Mucosa of descending colon (tissue), 3 donors: Measurements from ENCODE around the gene CHST8. TPM values are rescaled to one million over a fixed set of nuclear protein-coding genes. Genes with fewer than 3 reads are reported as not detected.

Experiments used
- ATAC-seq: fragments of 200-7000 bp; cut with Tn5 transposase; one replicate; pipeline ENCODE4 v1.9.1; 2020; ENCODE audit warnings: mild to moderate bottlenecking, moderate library complexity
- DNase-seq, 3 donors: peaks; one replicate each; pipeline ENCODE4 v3.0.0-alpha.2; 2020
- H3K36me3 ChIP-seq: fragments of 200-600 bp; one replicate; pipeline ENCODE4 v1.8.0; 2021; ENCODE audit warnings: low read depth, mild to moderate bottlenecking
- H3K4me1 ChIP-seq: fragments of 200-600 bp; one replicate; pipeline ENCODE4 v1.8.0; 2021; ENCODE audit warnings: low read depth, mild to moderate bottlenecking
- H3K4me3 ChIP-seq: fragments of 200-600 bp; one replicate; pipeline ENCODE4 v1.8.0; 2021; ENCODE audit warnings: mild to moderate bottlenecking
- H3K9me3 ChIP-seq: fragments of 200-600 bp; one replicate; pipeline ENCODE4 v1.8.0; 2021; ENCODE audit warnings: mild to moderate bottlenecking
- intact Hi-C, 2 donors: fragments of 100-400 bp; cut with DNase I in 1 of 2; cut with micrococcal nuclease in 1 of 2; formaldehyde crosslinking; loops; one replicate each; pipeline versions ENCODE4 v1.11.0 to v1.11.1; 2022; cut with DNase I, micrococcal nuclease
- total RNA-seq, 3 donors: library from RNA; stranded (reverse); fragmentation: NEBNext Ultra II Directional in 2 of 3; extraction: Animal tissue kit (Norgen Biotek cat#: 25700) in 2 of 3; gene quantifications; one replicate each; pipeline versions ENCODE4 v1.2.1 to v1.2.4, GENCODE V29; 2021 to 2023
- TF ChIP-seq, protein P1 (sequence below): fragments of 200-600 bp; IDR thresholded peaks from one replicate; pipeline ENCODE4 v1.8.0; 2022; ENCODE audit warnings: antibody characterized with exemption, mild to moderate bottlenecking
- donor health status: DM: no; HTN: no; CAD: no; lungs with moderate emphysema.
- donor health status: DM: no; HTN: no; CAD: no.
- donor health status: DM: no; HTN: yes; CAD: no.

Gene CHST8
- total RNA-seq, 3 donors from 2014 or later = 0.31 TPM; not detected in 2

GRCh38 chr19:33794683-33795369, 173.1 kb downstream of the CHST8 start:
- Histone ChIP-seq H3K9me3 (no peaks in the 10 kb centered on the region), H3K4me1 (peaks cover 11% of the 10 kb centered on the region), H3K36me3 (no peaks in the 10 kb centered on the region), H3K4me3 (peak overlapping the region; percentile 50)
- no peak for ATAC-seq
- intact Hi-C loops = loop anchor here in 1 of 2 donors (10.0 kb wide), 1 partner anchor 110 kb away; no protein-coding TSS in a partner anchor
- peak in 1 of 3 donors; percentile 46 for DNase-seq
- TF ChIP-seq, protein P1, sequence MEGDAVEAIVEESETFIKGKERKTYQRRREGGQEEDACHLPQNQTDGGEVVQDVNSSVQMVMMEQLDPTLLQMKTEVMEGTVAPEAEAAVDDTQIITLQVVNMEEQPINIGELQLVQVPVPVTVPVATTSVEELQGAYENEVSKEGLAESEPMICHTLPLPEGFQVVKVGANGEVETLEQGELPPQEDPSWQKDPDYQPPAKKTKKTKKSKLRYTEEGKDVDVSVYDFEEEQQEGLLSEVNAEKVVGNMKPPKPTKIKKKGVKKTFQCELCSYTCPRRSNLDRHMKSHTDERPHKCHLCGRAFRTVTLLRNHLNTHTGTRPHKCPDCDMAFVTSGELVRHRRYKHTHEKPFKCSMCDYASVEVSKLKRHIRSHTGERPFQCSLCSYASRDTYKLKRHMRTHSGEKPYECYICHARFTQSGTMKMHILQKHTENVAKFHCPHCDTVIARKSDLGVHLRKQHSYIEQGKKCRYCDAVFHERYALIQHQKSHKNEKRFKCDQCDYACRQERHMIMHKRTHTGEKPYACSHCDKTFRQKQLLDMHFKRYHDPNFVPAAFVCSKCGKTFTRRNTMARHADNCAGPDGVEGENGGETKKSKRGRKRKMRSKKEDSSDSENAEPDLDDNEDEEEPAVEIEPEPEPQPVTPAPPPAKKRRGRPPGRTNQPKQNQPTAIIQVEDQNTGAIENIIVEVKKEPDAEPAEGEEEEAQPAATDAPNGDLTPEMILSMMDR = no peak

DNA sequence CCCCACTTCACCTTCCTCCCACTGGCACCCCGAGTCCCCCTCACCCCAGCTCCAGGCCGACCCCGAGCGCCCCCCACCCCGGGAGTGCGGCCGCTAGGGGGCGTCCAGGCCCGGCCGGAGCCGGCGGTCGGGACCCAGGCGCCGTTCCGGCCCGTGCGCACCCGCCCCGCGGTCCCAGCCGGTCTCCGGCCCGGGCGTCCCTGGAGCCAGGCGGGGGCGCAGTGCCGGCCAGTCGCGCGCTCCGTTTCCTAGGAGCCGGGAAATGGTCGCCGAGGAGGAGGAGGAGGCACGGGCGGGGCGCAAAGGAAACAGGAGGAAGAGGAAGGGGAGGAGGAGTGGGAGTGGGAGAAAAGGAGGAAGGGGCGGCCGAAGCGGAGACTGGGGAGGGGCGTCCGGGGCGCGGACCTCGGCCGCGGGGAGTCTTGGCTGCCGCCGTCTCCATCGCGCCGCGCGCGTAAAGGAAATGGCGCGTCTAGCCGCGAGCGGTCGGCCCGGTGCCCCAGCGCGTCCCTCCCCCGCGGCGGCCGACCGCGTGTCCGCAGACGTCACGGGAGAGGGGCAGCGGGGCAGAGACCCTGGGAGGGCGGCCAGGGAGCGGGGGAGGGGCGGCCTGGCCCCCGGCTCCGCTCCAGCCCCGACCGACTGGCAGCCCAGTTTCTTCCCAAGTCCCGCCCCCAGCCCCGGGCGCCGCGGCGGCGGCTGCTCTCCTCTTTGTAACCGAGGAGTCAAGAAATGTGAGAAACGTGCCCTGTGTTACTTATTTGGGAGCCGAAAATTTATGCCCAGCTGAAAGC, 173.8 kb downstream of the CHST8 start:
- Histone ChIP-seq H3K4me3 (peak overlapping the region; percentile 50), H3K4me1 (peaks cover 11% of the 10 kb centered on the region), H3K36me3 (no peaks in the 10 kb centered on the region), H3K9me3 (no peaks in the 10 kb centered on the region)
- intact Hi-C loops = loop anchor here in 1 of 2 donors (10.0 kb wide), 1 partner anchor 109 kb away; no protein-coding TSS in a partner anchor
- TF ChIP-seq, protein P1 = peak; percentile 74
- ATAC-seq (peak; percentile 89), DNase-seq (peak; percentile 81 to 89 (median 83))

- Histone ChIP-seq H3K4me3 (peak within 1 kb of the TSS; percentile 50), H3K36me3 (no peaks in the 10 kb centered on the region), H3K4me1 (peaks cover 11% of the 10 kb centered on the region), H3K9me3 (no peaks in the 10 kb centered on the region)
- ATAC-seq (peak; percentile 34), DNase-seq (peak in 2 of 3 donors; percentile 64 to 72)
- TF ChIP-seq, protein P1 = no peak
- intact Hi-C loops = loop anchor here in 1 of 2 donors (10.0 kb wide), 1 partner anchor 108 kb away; no protein-coding TSS in a partner anchor
These were observed 174.6 kb downstream of the CHST8 start, which contains the start of gene KCTD15 for GRCh38 chr19:33796164-33796875. Gene KCTD15 (plus strand): TSS chr19:33796870. CDS start chr19:33800455, 3,585 bp downstream.

DNA sequence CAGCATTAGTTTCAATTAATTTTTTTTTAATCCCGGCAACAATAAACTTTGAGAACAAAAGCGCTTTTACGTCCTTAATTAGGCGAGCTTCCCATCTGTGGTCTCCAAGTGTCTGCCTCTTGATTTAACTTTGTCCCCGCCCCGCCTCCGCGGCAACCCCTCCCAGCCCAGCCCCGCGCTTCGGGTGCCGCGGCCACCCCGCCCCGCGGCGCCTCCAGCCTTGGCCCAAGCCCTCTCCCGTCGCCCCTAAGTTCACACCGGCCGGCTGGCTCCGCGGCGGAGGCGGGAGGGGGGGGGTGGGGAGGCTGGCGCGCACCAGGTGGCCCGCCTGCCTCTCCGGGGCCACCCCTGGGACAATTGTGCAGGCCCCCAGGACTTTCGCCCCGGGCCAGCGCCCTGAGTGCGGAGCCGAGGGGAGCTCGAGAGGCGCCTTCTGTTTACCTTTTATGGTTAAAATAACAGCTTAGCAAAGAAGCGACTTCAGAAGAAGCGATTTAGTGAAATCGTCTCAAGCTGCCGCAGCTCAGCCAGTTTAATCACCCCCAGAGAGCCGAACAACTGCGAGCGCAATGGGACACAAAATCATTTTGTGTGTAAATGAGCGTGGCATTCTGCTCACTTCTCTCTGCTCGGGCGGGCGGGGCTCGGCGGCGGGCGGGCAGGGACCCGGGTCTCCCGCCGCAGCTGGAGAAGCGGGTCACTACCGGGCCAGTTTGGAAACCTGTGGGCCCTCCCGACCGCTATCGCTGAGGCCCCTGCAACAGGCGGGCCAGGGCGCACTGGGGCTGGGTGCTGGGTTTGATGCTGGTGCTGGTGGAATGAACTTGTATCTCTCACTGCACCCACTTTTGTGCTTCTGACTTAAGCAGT, 176.3 kb downstream of the CHST8 start:
- DNase-seq = peak; percentile 75 to 81 (median 76)
- ATAC-seq = peak; percentile 38
- TF ChIP-seq, protein P1 = no peak
- intact Hi-C loops = loop anchor here in 1 of 2 donors (10.0 kb wide), 1 partner anchor 107 kb away; no protein-coding TSS in a partner anchor
- Histone ChIP-seq H3K36me3 (no peaks in the 10 kb centered on the region), H3K4me1 (peaks cover 11% of the 10 kb centered on the region), H3K4me3 (no peak overlapping the region), H3K9me3 (no peaks in the 10 kb centered on the region)
